Stimulated activated CD8-positive, alpha-beta memory T cell treated with anti-CD3 and anti-CD28 coated beads, Interleukin-4, amount 100 ng/mL, for 4 hours (primary cell): ENCODE data around the gene ARPC1B.
A peak's percentile ranks its signal among the peaks of the same experiment; 100 is the strongest.
"Not testable (repeated sequence)": the region's sequence is repeated elsewhere in the genome, so short reads cannot be mapped to it uniquely, and the experiment has no call there.

Experiments used
- DNase-seq, 2 donors: peaks; one replicate each; pipeline ENCODE4 v3.0.0-alpha.2; 2020; ENCODE audit warnings: low read depth in 2 of 2, low spot score in 1 of 2

The ARPC1B gene

GRCh38 chr7:99387239-99387635, 12.7 kb downstream of the ARPC1B start:
- DNase-seq = not testable (repeated sequence)

DNA sequence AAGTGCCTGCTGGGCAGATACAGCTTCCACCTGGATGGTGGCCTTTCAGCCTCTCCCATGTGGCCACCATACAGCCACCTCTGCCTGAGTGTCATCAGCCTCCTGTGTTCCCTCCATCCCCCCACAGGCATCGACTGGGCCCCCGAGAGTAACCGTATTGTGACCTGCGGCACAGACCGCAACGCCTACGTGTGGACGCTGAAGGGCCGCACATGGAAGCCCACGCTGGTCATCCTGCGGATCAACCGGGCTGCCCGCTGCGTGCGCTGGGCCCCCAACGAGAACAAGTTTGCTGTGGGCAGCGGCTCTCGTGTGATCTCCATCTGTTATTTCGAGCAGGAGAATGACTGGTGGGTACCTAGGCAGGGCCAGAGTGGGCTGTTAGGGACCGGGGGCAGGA, 13.4 kb downstream of the ARPC1B start:
- DNase-seq = no peak

DNA sequence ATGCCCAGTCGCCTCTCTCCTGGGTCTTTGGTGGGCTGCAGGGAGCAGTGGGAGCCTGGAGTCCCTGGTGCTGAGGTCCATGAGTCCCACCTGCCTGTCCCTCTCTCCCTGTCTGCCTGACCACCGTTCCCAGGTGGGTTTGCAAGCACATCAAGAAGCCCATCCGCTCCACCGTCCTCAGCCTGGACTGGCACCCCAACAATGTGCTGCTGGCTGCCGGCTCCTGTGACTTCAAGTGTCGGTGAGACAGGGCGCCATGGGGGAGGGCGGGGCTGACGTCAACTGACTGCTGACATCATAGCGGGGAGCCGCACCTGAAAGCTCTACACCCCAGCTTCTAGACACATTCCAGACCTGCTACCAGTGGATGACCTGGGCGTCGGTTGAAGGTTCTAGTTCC, 15.2 kb downstream of the ARPC1B start:
- DNase-seq = no peak

GRCh38 chr7:99390941-99391602, 16.5 kb downstream of the ARPC1B start:
- no peak for DNase-seq

DNA sequence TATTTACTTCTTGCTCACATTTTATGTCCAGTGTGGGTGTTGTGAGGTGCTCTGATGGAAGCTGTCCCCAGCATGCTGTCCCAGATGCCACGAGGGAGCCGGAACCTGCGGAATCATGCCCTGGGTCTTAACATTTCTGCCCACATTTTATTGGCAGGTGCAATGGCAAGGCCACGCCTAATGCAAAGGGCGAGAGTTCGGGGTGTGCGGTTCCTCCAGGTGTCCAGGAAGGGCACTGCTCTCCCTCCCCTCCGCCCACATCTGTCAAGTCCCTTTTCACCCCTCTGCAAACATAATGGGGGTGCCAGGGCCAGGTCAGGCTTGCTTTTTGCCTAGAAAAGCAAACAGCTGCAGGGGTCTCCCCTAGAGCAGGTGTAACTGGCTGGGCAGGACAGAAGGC, 17.5 kb downstream of the ARPC1B start:
- no peak for DNase-seq

- DNase-seq = peak in 1 of 2 donors; percentile 68
Observed at GRCh38 chr7:99392659-99393354, 18.3 kb downstream of the ARPC1B start.

GRCh38 chr7:99393355-99394187, 19.0 kb downstream of the ARPC1B start:
- no peak for DNase-seq

DNA sequence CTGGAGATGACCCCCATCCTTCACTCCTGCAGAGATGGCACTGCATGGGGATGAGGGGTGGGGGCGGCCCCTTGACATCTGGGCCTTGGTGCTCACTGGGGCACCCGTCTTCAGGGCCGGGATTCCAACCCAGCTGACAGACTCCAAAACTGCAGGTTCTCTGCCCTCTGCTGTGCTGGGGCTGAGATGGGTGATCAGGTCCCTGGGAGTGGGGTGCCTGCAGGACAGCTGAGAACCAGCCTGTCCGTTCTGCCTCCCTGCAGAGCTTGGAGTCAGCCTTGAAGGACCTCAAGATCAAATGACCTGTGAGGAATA, 19.6 kb downstream of the ARPC1B start:
- no peak for DNase-seq

GRCh38 chr7:99395616-99396327, 21.2 kb downstream of the ARPC1B start:
- no peak for DNase-seq

GRCh38 chr7:99396418-99397296, 22.1 kb downstream of the ARPC1B start:
- DNase-seq = no peak

GRCh38 chr7:99397297-99397983, 22.9 kb downstream of the ARPC1B start:
- DNase-seq = no peak

GRCh38 chr7:99398891-99399445, 24.4 kb downstream of the ARPC1B start:
- no peak for DNase-seq

DNA sequence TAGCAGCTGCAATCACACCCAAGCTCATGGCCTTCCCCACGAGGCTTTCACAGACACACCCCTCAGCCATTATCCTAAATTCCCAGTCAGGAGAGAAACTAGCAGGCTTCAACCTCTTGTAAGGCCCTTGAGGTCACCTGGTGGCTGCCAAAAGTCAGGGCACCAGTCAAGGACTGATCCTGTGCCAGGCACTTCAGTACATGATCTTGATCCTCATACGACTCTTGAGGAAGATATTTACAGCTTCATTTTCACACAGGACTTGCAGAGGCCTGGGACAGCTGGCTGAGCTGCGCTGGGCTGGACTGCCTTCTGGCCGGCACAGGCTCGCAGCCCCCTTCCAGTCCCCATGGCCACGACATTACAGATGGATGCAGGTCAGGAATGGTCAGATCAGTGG, 25.1 kb downstream of the ARPC1B start:
- no peak for DNase-seq

GRCh38 chr7:99402854-99403253, 28.3 kb downstream of the ARPC1B start:
- DNase-seq = no peak

DNA sequence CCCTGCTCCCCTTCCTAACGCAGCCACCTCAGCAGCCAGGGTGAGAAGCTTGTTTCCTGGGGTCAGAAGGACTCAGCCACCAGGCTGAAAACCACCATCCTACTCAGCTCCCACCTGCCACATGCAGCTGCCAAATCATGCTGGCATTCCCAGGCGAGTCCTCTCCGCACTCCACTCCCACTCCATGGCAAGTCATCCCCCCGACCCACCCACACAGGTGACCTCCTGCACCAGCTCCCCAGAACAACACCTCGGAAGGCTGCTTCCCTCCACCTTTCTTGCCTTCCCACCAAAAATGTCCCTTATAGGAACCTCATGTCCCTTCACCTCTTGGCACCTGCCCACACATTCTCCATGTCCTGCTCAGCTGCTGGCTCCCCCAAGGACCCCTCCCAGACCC, 29.2 kb downstream of the ARPC1B start:
- DNase-seq = no peak

GRCh38 chr7:99404235-99404976, 29.9 kb downstream of the ARPC1B start:
- DNase-seq = no peak

- DNase-seq = no peak
Observed at GRCh38 chr7:99404977-99405320, 30.4 kb downstream of the ARPC1B start.

DNA sequence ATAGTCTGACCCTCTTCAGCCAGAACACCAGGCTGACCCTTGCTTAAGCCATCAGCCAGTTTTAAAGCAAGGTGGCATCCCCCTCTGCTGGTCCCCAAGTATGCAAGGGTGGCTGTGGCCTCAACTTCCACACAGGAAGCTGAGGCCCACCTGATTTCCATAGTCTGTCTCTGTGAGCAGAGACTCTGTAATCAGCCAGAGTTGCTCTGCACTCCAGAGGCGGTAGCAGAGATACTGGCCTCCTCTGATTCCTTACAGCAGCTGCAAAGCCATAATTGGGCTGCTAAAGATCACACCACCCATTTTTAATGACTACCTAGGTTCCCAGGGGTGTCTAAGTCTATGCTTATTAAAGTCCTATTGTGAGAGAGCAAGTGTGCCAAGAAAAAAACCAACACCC, 32.0 kb downstream of the ARPC1B start:
- no peak for DNase-seq

DNA sequence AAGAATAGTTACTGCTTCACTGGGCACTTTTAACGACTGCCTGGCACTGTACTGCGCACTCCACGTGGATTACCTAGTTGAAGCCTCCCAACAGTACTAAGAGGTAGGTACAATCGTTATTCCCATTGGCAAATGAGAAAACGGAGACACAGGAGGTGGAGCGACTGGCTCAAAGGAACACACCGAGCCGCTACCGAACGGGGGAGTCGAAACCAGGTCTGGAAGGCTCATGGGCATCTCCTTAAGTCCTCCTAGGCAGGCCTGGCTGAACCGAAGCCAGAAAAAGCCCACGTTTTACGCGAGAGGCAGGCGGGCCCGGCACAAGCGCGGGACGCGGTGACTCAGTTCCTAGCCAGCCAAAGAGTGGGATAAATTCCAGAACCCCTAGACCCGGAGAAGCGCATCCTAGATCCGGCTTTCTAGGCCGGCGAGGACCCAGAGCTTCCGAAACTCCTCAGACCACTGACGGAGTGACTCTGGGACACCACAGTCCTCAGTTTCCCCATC, 33.4 kb downstream of the ARPC1B start:
- DNase-seq = no peak
